Activated T-helper 2 cell treated with anti-CD3 and anti-CD28 coated beads, Interferon-gamma antibody, Interleukin-2, Interleukin-4, amounts not matched to agents 10 μg/mL and 5 μg/mL and 100 μg/mL, durations not matched to agents 14 hours and 24 hours and 36 hours (primary cell): ENCODE data around the gene SAMD9L. TPM values are rescaled to one million over a fixed set of nuclear protein-coding genes. Genes with fewer than 3 reads are reported as not detected.
"Not testable (repeated sequence)": the region's sequence is repeated elsewhere in the genome, so short reads cannot be mapped to it uniquely, and the experiment has no call there.

ENCODE experiments used
- DNase-seq: peaks from one replicate; pipeline ENCODE4 v3.0.0; 2021; ENCODE audit warnings: low spot score
- H3K27ac Mint-ChIP-seq: one replicate; pipeline ENCODE4 v1.8.0; 2021; ENCODE audit warnings: mixed read lengths
- H3K27me3 Mint-ChIP-seq: one replicate; pipeline ENCODE4 v1.8.0; 2021; ENCODE audit warnings: low read depth, mixed read lengths
- H3K36me3 Mint-ChIP-seq: one replicate; pipeline ENCODE4 v1.8.0; 2021; ENCODE audit warnings: low read depth, mixed read lengths
- H3K4me1 Mint-ChIP-seq: one replicate; pipeline ENCODE4 v1.8.0; 2021; ENCODE audit warnings: low read depth, mixed read lengths
- H3K4me3 Mint-ChIP-seq: one replicate; pipeline ENCODE4 v1.8.0; 2021; ENCODE audit warnings: low read depth, mild to moderate bottlenecking, moderate library complexity, mixed read lengths
- H3K9me3 Mint-ChIP-seq: one replicate; pipeline ENCODE4 v1.8.0; 2021; ENCODE audit warnings: mixed read lengths
- intact Hi-C: fragments of 100-400 bp; cut with micrococcal nuclease; formaldehyde crosslinking; loops from one replicate; pipeline ENCODE4 v1.15.1; 2023
- total RNA-seq: library from RNA; stranded (reverse); gene quantifications from 2 replicates; pipeline ENCODE4 v1.2.3, GENCODE V29; 2022

Gene SAMD9L
- total RNA-seq, 1 donor from 2014 or later, result 15.3 TPM

DNA sequence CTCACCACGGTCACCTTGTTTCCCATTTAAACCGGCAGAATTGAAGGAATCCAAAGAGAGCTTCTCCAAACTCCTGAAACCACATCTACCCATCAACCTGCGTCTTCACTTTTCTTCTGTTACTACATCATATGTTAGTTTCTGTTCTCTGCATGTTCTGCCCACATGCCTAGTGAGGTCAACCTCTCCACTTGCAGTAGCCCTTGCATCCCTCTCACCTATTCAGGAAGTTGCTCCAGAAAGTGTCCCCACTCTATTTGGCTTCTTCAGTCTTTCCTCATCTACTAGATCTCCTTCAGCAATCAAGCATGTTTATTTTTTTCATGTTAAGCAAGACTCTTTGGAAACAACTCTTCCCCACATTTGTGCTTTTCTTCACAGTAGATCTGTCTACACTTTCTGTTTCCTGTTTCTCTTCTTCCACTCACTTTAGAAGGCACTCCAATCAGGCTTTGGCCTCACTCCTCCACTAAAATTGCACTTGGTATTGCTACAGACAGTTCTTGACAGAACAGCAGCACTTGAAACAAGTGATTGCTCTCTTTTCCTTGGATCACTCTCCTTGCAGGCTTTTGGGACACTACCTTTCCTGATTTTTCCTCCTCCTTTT lies 7.5 kb downstream of the SAMD9L start:
- Mint-ChIP-seq H3K4me1 (peaks cover 11% of the 10 kb centered on the region), H3K27ac (no peak overlapping the region), H3K27me3 (no peaks in the 10 kb centered on the region), H3K9me3 (peaks cover 18% of the 10 kb centered on the region), H3K4me3 (no peak overlapping the region), H3K36me3 (peaks cover 35% of the 10 kb centered on the region)
- intact Hi-C loops, result no loop called here
- no peak for DNase-seq

DNA sequence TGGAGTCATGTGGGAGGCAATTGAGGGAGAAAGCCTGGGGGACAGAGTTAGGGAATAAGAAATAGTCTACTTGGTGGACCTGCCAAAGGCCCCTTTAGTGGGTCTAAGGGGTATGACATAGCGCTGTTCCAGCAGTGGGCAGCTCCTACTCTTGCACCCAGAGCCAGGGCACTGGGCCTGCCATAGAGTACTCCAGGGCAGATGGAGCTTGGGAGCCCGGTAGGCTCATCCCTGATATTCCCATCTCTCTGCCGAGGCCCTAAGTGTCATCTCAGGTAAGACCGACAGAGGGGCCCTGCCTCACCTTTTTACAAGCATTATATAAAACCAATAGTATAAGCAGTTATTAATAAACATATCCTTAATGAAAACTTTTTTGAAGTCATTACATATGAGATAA lies 9.6 kb downstream of the SAMD9L start:
- Mint-ChIP-seq H3K27me3 (no peaks in the 10 kb centered on the region), H3K4me3 (no peak overlapping the region), H3K4me1 (peaks cover 4% of the 10 kb centered on the region), H3K27ac (no peak overlapping the region), H3K36me3 (peaks cover 51% of the 10 kb centered on the region), H3K9me3 (peaks cover 39% of the 10 kb centered on the region)
- intact Hi-C loops, result no loop called here
- DNase-seq, result no peak

DNA sequence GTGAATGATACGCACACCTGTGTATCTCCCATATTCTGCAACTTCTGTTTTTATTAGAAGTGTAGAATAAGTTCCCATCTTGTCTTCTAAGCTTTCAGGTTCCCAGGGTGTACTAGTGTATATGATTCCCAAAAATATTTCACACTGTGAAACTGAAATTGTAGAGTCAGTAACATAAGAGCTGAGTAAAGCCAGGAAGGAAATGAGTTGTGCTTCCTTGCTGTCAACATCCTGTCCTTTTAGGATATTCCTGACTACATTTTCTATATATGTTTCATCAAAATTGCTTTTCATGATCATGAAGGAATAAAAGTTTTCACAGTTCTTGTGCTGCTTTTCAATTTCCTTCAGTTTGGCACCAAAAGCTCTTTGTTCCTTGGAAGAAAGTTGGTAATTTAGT lies 15.2 kb downstream of the SAMD9L start:
- no peak overlapping the region for H3K27ac Mint-ChIP-seq
- H3K9me3 Mint-ChIP-seq, result peaks cover 86% of the 10 kb centered on the region
- no peak overlapping the region for H3K4me3 Mint-ChIP-seq
- no peak for DNase-seq
- intact Hi-C loops, result no loop called here
- H3K36me3 Mint-ChIP-seq, result peaks cover 77% of the 10 kb centered on the region
- no peaks in the 10 kb centered on the region for H3K27me3 Mint-ChIP-seq
- no peaks in the 10 kb centered on the region for H3K4me1 Mint-ChIP-seq

DNA sequence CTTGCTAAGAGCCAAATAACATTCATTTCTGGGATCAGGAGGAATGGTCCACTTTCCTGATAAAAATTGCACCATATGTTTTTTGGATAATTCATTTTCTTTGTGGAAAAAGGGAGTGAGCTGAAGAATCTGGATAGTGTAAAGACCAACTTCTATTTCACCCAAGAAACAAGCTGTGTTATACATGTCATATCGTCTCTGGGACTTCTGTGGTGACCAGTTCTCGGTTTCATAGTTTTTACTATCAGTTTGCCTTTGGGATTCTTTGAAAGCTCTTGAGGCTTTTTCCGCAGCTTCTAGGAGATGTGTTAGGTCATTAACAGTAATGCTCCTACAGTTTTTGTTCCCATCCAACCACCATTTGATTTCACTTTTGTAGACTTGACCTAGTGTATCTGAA lies 16.0 kb downstream of the SAMD9L start:
- H3K36me3 Mint-ChIP-seq, result peaks cover 70% of the 10 kb centered on the region
- peaks cover 83% of the 10 kb centered on the region for H3K9me3 Mint-ChIP-seq
- no peak overlapping the region for H3K4me3 Mint-ChIP-seq
- H3K4me1 Mint-ChIP-seq, result no peaks in the 10 kb centered on the region
- H3K27me3 Mint-ChIP-seq, result no peaks in the 10 kb centered on the region
- no peak for DNase-seq
- intact Hi-C loops, result no loop called here
- no peak overlapping the region for H3K27ac Mint-ChIP-seq

DNA sequence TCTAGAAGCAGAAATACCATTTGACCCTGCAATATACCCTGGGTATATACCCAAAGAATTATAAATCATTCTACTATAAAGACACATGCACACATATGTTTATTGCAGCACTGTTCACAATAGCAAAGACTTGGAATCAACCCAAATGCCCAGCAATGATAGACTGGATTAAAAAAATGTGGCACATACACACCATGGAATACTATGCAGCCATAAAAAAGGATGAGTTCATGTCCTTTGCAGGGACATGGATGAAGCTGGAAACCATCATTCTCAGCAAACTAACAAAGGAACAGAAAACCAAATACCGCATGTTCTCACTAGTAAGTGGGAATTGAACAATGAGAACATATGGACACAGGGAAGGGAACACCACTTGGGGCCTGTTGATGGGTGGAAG lies 21.2 kb downstream of the SAMD9L start:
- H3K4me3 Mint-ChIP-seq, intact Hi-C loops, H3K27ac Mint-ChIP-seq, DNase-seq, H3K4me1 Mint-ChIP-seq, H3K27me3 Mint-ChIP-seq: not testable (repeated sequence)
- Mint-ChIP-seq H3K9me3 (peaks cover 77% of the 10 kb centered on the region), H3K36me3 (peaks cover 56% of the 10 kb centered on the region)

DNA sequence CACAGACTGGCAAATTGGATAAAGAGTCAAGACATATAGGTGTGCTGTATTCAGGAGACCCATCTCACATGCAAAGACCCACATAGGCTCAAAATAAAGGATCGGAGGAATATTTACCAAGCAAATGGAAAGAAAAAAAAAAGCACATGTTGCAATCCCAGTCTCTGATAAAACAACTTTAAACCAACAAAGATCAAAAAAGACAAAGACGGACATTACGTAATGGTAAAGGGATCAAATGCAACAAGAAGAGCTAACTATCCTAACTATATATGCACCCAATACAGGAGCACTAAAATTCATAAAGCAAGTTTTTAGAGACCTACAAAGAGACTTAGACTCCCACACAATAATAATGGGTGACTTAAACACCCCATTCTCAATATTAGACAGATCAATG lies 24.7 kb downstream of the SAMD9L start:
- Mint-ChIP-seq H3K36me3 (peaks cover 54% of the 10 kb centered on the region), H3K9me3 (peaks cover 59% of the 10 kb centered on the region)
- H3K27ac Mint-ChIP-seq, result not testable (repeated sequence)

DNA sequence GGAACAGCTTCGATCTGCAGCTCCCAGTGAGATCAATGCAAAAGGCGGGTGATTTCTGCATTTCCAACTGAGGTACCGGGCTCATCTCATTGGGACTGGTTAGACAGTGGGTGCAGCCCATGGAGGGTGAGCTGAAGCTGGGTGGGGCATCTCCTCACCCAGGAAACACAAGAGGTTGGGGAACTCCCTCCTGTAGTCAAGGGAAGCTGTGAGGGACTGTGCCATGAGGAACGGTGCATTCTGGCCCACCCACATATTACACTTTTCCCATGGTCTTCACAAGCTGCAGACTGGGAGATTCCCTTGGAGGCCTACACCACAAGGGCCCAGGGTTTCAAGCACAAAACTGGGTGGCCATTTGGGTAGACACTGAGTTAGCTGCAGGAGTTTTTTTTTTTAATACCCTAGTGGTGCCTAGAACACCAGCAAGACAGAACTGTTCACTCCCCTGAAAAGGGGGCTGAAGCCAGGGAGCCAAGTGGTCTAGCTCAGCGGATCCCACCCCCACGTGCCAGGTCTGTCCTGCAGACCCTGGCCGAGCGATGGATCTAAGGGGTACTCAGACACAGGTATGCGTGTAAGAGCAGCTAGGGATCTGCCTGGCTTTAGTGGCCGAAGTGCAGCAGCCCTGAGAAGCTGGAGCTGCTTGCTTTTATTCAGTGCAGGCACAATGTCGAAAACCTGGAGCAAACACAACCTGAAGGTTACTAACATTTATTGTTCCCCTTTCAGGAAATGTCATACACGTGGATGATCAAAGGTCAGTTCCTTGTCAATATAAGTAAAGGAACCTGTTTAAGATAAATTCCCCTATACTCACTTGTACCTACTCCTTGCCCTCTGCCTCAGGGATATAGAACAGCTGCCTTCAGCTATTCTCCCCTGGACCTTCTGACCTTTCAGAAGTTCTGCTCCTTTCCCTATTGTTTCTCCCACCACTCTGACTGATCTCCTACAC lies 27.3 kb downstream of the SAMD9L start:
- Mint-ChIP-seq H3K27ac (no peak overlapping the region), H3K9me3 (peaks cover 44% of the 10 kb centered on the region), H3K27me3 (no peaks in the 10 kb centered on the region), H3K4me3 (no peak overlapping the region), H3K36me3 (peaks cover 47% of the 10 kb centered on the region), H3K4me1 (peaks cover 21% of the 10 kb centered on the region)
- no peak for DNase-seq
- intact Hi-C loops, result no loop called here

More for the DNA sequence above, 24.7 kb downstream of the SAMD9L start:
- DNase-seq, H3K4me1 Mint-ChIP-seq, H3K4me3 Mint-ChIP-seq, intact Hi-C loops, H3K27me3 Mint-ChIP-seq: not testable (repeated sequence)

DNA sequence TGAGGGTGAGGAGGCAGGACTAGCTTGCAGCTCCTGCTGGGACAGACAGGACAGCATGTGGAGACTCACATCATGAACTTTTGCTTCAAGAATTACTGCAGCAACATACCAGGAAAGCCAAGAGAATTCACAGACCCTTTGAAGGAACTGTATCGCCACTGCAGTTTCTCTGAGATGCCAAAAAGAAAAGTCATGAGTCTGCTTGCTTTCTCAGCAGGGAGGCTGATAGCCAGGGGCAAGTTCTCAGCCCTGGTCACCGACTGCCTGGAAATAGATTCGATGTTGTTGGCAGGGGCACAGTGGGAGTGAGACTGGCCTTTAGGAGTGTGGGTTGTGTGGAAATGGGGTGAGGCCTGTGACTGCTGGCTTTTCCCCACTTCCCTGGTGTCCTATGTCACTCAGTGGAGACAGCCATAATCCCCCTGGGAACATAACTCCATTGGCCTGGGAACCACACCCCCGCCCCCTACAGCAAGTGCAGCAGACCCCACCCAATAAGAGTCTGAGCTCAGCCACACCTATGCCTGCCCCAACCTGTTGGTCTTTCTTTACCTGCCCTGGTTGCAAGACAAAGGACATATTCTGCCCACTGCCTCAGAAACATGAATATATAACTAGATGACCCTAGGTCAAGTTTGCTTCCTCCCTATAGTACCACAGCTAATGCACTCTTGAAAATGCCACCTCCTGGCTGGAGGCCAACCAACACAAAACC lies 28.8 kb downstream of the SAMD9L start:
- H3K36me3 Mint-ChIP-seq, result peaks cover 53% of the 10 kb centered on the region
- peaks cover 41% of the 10 kb centered on the region for H3K9me3 Mint-ChIP-seq
- no peak overlapping the region for H3K4me3 Mint-ChIP-seq
- H3K27me3 Mint-ChIP-seq, result no peaks in the 10 kb centered on the region
- no peak overlapping the region for H3K27ac Mint-ChIP-seq
- intact Hi-C loops, result loop anchor here (5.0 kb wide), 3 partner anchors 282 to 487 kb away; partner anchors contain the start of gene CDK6
- H3K4me1 Mint-ChIP-seq, result peaks cover 36% of the 10 kb centered on the region
- DNase-seq, result no peak

DNA sequence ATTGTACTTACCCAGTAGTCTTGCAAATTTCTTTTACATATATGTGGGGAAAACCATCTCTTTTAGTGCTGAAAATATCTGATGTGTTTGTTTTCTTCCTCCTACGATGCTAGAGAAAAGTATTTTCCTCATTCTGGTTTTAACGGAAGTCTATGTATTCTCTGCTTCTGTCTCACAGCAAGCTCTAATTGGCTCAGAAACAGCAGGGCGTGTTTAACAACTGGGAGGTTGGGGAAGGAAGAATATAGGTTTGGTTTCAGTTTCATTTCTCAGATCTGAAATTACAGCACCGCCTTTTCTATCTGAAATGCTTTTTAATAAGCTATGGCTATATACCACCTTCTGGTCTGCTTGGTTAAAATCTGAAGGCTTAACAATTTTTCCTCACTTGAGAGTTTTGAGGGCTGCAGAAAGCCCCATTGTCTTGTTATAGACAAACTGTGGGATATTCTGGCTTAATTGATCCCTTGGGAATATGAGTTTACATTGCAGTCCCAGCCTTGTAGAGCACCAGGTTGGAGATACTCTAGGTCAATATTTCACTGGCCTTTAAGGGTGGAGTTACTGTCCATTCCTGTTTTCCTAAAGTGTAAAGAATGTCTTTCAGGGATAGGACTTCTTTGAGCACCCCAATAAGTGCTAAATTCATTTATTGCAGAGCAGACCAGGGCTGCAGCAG lies 30.2 kb downstream of the SAMD9L start, which contains the start of gene SAMD9:
SAMD9 (minus strand) TSS at position 128 of the 679 bp plus-strand sequence. CDS start 11,882 bp downstream, outside the sequence.
- peak within 1 kb of the TSS; percentile 90 for H3K27ac Mint-ChIP-seq
- H3K4me1 Mint-ChIP-seq, result peaks cover 38% of the 10 kb centered on the region
- peak; percentile 58 for DNase-seq
- H3K36me3 Mint-ChIP-seq, result peaks cover 61% of the 10 kb centered on the region
- H3K9me3 Mint-ChIP-seq, result peaks cover 42% of the 10 kb centered on the region
- intact Hi-C loops, result loop anchor here (1.0 to 5.0 kb wide), 6 partner anchors 29 to 590 kb away; partner anchors contain the start of genes CDK6, PEX1 and RBM48
- H3K27me3 Mint-ChIP-seq, result no peaks in the 10 kb centered on the region
- H3K4me3 Mint-ChIP-seq, result peak within 1 kb of the TSS; percentile 85

DNA sequence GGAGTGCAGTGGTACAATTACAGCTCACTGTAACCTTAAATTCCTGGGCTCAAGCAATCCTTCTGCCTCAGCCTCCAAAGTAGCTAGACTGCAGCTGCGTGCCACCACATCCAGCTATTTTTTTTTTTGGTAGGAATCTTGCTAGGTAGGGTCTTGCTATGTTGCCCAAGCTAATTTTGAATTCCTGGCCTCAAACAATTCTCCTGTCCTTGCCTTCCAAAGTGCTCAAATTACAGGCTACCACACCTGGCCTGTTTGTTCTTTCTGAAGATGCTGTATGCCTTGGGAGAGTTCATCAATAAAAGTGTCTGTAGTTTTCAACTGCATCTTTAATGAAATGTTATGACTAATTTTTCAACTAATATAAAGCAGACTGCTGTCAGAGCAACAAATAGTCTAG lies 30.9 kb downstream of the SAMD9L start:
- Mint-ChIP-seq H3K27me3 (no peaks in the 10 kb centered on the region), H3K36me3 (peaks cover 61% of the 10 kb centered on the region), H3K9me3 (peaks cover 40% of the 10 kb centered on the region), H3K4me1 (peaks cover 38% of the 10 kb centered on the region), H3K27ac (peak overlapping the region; percentile 90), H3K4me3 (peak overlapping the region; percentile 85)
- intact Hi-C loops, result loop anchor here (2.0 to 5.0 kb wide), 4 partner anchors 111 to 485 kb away; partner anchors contain the start of gene CDK6
- no peak for DNase-seq

DNA sequence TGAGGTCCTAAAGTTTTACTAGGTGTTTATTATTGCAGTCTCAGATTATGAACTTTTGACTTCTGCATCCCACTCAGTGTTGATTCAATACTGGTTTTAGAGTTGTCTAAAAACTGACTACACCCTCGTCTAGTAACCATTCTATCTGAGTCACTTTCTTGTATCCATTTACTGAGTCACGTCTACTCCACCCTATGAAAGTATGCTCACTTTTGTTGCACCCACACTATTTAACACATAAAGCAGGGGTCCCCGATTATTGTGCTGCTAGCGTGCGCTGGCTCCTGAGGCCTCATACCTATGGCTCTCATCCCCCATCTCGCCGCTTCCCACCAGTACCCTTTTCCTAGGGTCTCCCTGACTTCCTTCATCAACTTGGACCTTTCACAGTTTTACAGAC lies 32.4 kb downstream of the SAMD9L start:
- H3K36me3 Mint-ChIP-seq, result peaks cover 67% of the 10 kb centered on the region
- DNase-seq, result no peak

DNA sequence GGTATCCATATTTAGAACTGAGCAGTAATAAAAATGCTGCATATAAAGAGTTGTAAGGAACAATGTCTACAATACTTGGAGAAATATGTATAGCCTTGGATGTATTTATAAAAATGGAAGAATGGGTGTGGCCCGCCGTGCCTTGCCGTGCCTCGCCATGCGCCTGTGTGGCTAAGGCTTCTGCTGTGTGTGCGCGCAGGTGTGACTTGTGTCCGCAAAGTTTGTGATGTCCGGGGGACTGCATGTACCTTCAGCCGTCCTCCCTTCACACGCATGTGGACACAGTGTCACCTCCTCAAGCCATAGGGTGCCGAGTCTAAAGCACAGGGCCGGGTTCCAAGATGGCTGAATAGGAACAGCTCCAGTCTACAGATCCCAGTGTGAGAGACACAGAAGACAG lies 40.2 kb downstream of the SAMD9L start:
- Mint-ChIP-seq H3K9me3 (peaks cover 89% of the 10 kb centered on the region), H3K27me3 (no peaks in the 10 kb centered on the region), H3K4me1 (no peaks in the 10 kb centered on the region), H3K27ac (no peak overlapping the region), H3K36me3 (peaks cover 100% of the 10 kb centered on the region), H3K4me3 (no peak overlapping the region)
- intact Hi-C loops, result no loop called here
- no peak for DNase-seq

More for the DNA sequence above, 32.4 kb downstream of the SAMD9L start:
- peaks cover 38% of the 10 kb centered on the region for H3K4me1 Mint-ChIP-seq
- H3K27me3 Mint-ChIP-seq, result no peaks in the 10 kb centered on the region
- peak overlapping the region; percentile 85 for H3K4me3 Mint-ChIP-seq
- peaks cover 52% of the 10 kb centered on the region for H3K9me3 Mint-ChIP-seq
- peak overlapping the region; percentile 65 for H3K27ac Mint-ChIP-seq
- intact Hi-C loops, result loop anchor here (1.0 to 5.0 kb wide), 8 partner anchors 31 to 483 kb away; partner anchors contain the start of genes CDK6 and VPS50
